OCI-LY3 (cell line): ENCODE data around the gene NR2C2.

Experiments
- H2AFZ ChIP-seq: fragments of 200-600, 300-600 bp; shearing (Covaris generic); 2 replicates; pipeline ENCODE4 v1.6.0; 2014; ENCODE audit warnings: antibody characterized with exemption, low read depth, low read length
- H3K27ac ChIP-seq: fragments of 200-600, 300-600 bp; sonication (generic); 2 replicates; pipeline ENCODE4 v1.5.1; 2014; ENCODE audit warnings: mild to moderate bottlenecking, low read length, moderate library complexity, mixed read lengths
- H3K27me3 ChIP-seq: fragments of 200-600, 300-600 bp; sonication (generic); 2 replicates; pipeline ENCODE4 v1.6.1; 2014; ENCODE audit warnings: low read depth, low read length, mixed read lengths
- H3K36me3 ChIP-seq: fragments of 200-600, 300-600 bp; sonication (generic); replicated peaks from 2 replicates; pipeline ENCODE3; 2014; ENCODE audit warnings: low read depth, low read length, mixed read lengths
- H3K4me1 ChIP-seq: fragments of 300-600, 200-600 bp; sonication (generic); 2 replicates; pipeline ENCODE4 v1.6.1; 2014; ENCODE audit warnings: low read length, mixed read lengths
- H3K4me2 ChIP-seq: fragments of 200-600, 300-600 bp; sonication (generic); 2 replicates; pipeline ENCODE4 v1.6.1; 2014; ENCODE audit warnings: low read length, mixed read lengths
- H3K4me3 ChIP-seq: fragments of 300-600, 200-600 bp; sonication (generic); 2 replicates; pipeline ENCODE4 v1.5.1; 2014; ENCODE audit warnings: antibody characterized with exemption, mild to moderate bottlenecking, low read length, moderate library complexity
- H3K79me2 ChIP-seq: fragments of 300-600, 200-600 bp; shearing (Covaris generic); 2 replicates; pipeline ENCODE4 v1.6.1; 2014; ENCODE audit warnings: mild to moderate bottlenecking, low read length, mixed read lengths
- H3K9ac ChIP-seq: fragments of 300-600, 200-600 bp; shearing (Covaris generic); 2 replicates; pipeline ENCODE4 v1.6.0; 2014; ENCODE audit warnings: mild to moderate bottlenecking, low read length, moderate library complexity
- H3K9me3 ChIP-seq: fragments of 200-600, 300-600 bp; shearing (Covaris generic); 2 replicates; pipeline ENCODE4 v1.6.1; 2014; ENCODE audit warnings: low read length, mixed read lengths; ENCODE audit not compliant: insufficient read depth
- H4K20me1 ChIP-seq: fragments of 200-600, 300-600 bp; sonication (generic); 2 replicates; pipeline ENCODE4 v1.6.1; 2016; ENCODE audit warnings: low read length, mixed read lengths; ENCODE audit not compliant: insufficient read depth
- CTCF ChIP-seq: fragments of 200-600, 300-600 bp; sonication (generic); IDR thresholded peaks from 2 replicates; pipeline ENCODE4 v1.5.1; 2014; ENCODE audit warnings: antibody characterized with exemption, low read length, low read depth
- EZH2phosphoT487 ChIP-seq: fragments of 200-600 bp; shearing (Covaris generic); IDR thresholded peaks from 2 replicates; pipeline ENCODE4 v1.6.1; 2018; ENCODE audit warnings: antibody characterized with exemption, mixed run types, low read depth

NR2C2 gene

GRCh38 chr3:15043408-15044171, 96.2 kb downstream of the NR2C2 start:
- Histone ChIP-seq H3K36me3 (peaks cover 89% of the 10 kb centered on the region), H3K9me3 (no peaks in the 10 kb centered on the region), H3K4me2 (no peak overlapping the region), H3K27ac (no peak overlapping the region), H2AFZ (no peak overlapping the region), H3K4me1 (no peaks in the 10 kb centered on the region), H3K27me3 (no peaks in the 10 kb centered on the region), H3K4me3 (no peak overlapping the region), H3K9ac (no peak overlapping the region), H4K20me1 (0 out of 2 replicates have a peak, but pooled peaks cover 3% of the 10 kb centered on the region), H3K79me2 (0 out of 2 replicates have a peak, but pooled peaks cover 1% of the 10 kb centered on the region)
- no peak for TF ChIP-seq CTCF
- no peak for TF ChIP-seq EZH2phosphoT487

DNA sequence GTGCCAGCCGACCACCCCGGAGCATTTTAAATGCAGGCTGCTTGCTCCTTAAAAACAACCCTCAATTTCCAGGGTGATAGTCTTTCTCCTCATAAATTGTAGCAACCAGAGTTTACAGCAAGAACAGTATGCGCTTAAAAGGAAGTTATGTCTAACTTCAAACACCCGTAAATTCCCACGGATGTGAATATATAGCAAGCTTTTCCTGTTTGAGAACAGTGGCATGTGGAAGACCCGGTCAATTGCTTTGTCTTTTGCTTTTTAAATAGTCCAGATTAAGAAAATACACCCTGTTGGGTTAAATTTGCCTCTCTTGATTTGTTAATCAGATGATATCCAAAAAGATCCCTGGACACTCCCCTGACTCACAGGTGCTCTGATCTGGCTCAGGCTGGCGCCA, 96.9 kb downstream of the NR2C2 start:
- Histone ChIP-seq H3K27ac (no peak overlapping the region), H3K27me3 (no peaks in the 10 kb centered on the region), H3K4me3 (no peak overlapping the region), H3K4me1 (peaks cover 1% of the 10 kb centered on the region; the same call in 1 of the 2 replicates), H3K4me2 (no peak overlapping the region), H3K79me2 (peaks cover 9% of the 10 kb centered on the region), H3K36me3 (peaks cover 90% of the 10 kb centered on the region), H4K20me1 (peaks cover 6% of the 10 kb centered on the region; the same call in 1 of the 2 replicates), H3K9me3 (no peaks in the 10 kb centered on the region), H2AFZ (no peak overlapping the region), H3K9ac (no peak overlapping the region)
- TF ChIP-seq EZH2phosphoT487, result no peak
- TF ChIP-seq CTCF, result no peak

GRCh38 chr3:15045667-15046066, 98.3 kb downstream of the NR2C2 start:
- TF ChIP-seq CTCF (no peak), EZH2phosphoT487 (no peak)
- H3K27me3 ChIP-seq, result no peaks in the 10 kb centered on the region
- peaks cover 18% of the 10 kb centered on the region for H4K20me1 ChIP-seq
- H3K4me2 ChIP-seq, result no peak overlapping the region
- no peak overlapping the region for H3K9ac ChIP-seq
- no peak overlapping the region for H2AFZ ChIP-seq
- H3K79me2 ChIP-seq, result peaks cover 21% of the 10 kb centered on the region
- H3K9me3 ChIP-seq, result no peaks in the 10 kb centered on the region
- no peak overlapping the region for H3K27ac ChIP-seq
- peaks cover 86% of the 10 kb centered on the region for H3K36me3 ChIP-seq
- H3K4me1 ChIP-seq, result peaks cover 15% of the 10 kb centered on the region
- no peak overlapping the region for H3K4me3 ChIP-seq

DNA sequence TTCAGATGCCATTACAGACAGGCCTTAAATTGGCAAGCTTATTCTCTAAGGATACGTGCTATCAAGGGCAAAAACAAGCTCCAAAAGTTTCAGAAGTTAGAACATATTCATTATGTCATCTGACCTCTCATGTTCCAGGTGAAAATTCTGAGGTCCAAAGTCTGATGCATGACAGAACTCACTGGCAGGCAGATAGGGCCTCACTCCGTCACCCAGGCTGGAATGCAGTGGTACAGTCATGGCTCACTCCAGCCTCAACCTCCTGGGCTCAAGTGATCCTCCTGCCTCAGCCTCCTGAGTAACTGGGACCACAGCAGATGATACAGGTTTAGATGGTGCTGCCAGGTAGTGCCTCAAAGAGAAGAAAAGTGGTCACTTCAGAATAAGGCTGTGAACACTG, 102.2 kb downstream of the NR2C2 start:
- H3K4me1 ChIP-seq, result peaks cover 31% of the 10 kb centered on the region
- H3K79me2 ChIP-seq, result peaks cover 60% of the 10 kb centered on the region
- H3K4me3 ChIP-seq, result no peak overlapping the region
- no peaks in the 10 kb centered on the region for H3K27me3 ChIP-seq
- H3K9ac ChIP-seq, result no peak overlapping the region
- no peak overlapping the region for H3K4me2 ChIP-seq
- H3K36me3 ChIP-seq, result peaks cover 69% of the 10 kb centered on the region
- no peak for TF ChIP-seq CTCF
- no peak for TF ChIP-seq EZH2phosphoT487
- H2AFZ ChIP-seq, result no peak overlapping the region
- H4K20me1 ChIP-seq, result peaks cover 20% of the 10 kb centered on the region
- peak overlapping the region; percentile 85 for H3K27ac ChIP-seq
- H3K9me3 ChIP-seq, result no peaks in the 10 kb centered on the region
